HG02943 (cell line): ENCODE data around the gene SSTR5.

Experiments used
- ATAC-seq: cut with Tn5 transposase; IDR thresholded peaks from one replicate; pipeline ENCODE4 v1.9.1; 2021; ENCODE audit warnings: mild to moderate bottlenecking, low read depth, moderate library complexity; ENCODE audit not compliant: unreplicated experiment

The SSTR5 gene

DNA sequence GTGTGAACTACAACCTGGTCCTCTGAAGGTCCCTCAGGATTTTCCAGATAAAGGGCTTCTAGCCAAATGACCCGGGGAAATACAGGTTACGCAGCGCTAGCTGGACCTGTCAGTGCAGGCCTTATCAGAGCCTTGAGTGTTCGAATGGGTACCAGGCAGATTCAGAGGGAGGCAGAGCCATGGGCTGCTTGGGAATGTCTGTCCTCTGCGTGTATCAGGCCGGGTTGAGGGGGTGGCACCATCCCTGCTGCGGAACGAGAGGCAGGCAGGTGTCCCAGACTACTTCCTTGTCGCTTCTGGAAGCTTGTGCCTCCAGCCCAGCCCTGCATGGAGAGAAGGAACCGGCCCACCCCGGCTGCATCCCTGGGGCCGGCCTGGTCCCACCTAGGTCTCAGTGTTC, 33.6 kb upstream of the SSTR5 start:
- ATAC-seq, result no peak

DNA sequence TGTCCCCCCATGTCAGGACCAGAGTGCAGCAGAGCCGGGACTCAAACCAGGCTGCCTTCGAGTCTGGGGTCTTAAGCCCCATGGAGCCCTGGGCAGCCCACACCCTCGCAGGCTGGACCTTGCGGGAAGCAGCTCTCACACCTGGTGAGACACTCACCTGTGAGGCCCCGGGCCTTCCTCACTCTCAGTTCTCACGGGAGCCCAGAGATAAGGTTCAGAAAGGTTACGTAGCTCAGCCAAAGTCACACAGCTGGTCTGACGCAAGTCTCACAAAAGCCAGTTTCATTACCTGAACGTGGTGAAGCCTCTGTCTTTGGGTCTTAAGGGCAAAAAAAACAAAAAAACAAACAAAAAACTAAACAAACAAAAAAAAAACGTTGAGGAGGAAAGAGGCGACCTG, 32.8 kb upstream of the SSTR5 start:
- ATAC-seq, result no peak

DNA sequence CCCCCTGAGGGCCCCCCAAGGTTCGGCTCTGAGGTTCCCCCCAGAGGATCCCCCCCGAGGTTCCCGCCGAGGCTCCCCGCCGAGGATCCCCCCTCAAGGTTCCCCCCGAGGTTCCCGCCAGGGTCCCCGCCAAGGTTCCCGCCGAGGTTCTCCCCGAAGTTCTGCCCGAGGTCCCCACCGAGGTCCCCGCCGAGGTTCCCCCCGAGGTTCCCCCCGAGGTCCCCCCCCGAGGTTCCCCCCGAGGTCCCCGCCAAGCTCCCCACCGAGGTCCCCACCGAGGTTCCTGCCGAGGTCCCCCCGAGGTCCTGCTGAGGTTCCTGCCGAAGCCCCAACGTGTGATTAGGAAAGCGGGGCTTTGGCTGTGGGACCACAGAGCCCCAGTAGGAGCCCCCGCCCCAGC, 32.2 kb upstream of the SSTR5 start:
- ATAC-seq, result no peak

DNA sequence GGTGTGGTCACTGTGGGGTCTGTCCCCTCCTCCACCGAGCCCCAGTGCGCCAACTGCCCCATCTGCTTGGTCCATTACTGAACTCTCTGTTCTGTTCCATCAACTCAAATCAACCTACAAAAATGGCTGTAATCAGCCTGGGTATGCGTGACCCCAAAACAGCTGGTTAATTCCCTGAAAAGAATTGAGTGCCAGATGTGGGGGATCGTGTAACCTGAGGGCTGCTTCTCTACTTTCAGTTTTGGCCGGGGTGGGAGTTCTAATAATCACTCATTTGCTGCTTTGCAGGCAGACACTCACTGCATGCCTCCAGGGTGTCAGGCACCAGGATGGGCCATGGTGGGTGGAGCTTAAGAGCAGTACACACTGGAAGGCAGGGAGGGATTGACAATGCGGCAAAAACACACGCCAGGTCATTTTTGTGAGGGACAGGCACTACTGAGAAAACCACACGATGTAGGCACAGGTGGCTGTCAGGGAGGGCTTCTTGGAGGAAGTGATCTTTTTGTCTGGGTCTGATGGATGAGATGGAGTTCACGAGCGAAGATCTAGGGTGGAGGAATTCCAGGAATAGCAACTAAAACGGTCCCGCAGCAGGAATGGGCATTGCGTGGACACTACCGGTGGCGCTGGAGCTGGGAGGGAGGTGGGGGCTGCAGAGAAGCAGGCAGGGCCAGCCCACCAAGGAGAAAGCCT, 30.4 kb upstream of the SSTR5 start:
- no peak for ATAC-seq

DNA sequence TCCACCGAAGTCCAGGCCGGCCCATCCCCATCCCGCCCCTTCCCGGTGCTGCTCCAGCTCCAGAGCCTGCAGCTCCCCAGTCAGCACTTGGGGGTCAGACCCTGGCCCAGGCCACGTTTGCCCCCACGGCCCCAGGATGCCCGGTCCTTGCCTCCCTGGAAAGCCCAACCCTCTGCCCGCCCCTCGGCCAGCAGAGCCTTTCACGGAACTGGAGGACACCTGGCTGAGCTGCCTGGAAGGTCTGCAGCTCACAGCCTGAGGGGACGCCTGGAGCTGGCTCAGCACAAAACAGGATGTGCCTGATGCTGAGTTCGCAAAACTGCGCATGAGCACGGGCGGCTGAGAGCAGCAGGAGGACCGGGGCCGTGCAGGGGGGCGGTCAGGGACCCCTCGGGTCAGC, 29.7 kb upstream of the SSTR5 start:
- ATAC-seq, result no peak

DNA sequence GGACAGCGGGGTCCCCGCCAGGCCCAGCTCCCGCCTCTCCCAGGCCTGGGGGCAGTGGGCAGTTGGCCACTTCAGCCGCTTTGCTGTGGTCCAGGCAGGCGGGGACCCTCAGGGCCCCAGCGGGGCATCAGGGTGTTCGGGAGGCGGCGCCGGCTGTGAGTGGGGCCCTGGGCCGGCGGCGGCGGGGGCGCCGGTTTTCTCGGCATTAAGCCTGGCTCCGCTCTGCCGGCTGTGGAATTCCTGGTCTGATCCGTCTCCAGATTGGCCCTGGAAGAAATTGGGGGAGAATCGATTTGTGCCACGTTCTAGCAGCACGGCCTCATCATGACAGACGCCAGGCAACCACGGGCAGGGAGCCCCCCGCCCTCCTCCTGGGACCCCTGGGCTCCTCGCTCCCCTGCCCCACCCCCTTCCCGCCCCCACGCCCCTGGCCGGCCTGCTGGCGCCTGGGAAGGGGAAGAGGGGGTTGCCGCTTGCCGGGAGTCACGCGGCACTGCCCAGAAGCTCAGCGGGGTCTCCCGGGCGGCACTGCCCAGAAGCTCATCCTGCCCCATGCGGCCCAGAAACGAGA, 28.6 kb upstream of the SSTR5 start:
- no peak for ATAC-seq

DNA sequence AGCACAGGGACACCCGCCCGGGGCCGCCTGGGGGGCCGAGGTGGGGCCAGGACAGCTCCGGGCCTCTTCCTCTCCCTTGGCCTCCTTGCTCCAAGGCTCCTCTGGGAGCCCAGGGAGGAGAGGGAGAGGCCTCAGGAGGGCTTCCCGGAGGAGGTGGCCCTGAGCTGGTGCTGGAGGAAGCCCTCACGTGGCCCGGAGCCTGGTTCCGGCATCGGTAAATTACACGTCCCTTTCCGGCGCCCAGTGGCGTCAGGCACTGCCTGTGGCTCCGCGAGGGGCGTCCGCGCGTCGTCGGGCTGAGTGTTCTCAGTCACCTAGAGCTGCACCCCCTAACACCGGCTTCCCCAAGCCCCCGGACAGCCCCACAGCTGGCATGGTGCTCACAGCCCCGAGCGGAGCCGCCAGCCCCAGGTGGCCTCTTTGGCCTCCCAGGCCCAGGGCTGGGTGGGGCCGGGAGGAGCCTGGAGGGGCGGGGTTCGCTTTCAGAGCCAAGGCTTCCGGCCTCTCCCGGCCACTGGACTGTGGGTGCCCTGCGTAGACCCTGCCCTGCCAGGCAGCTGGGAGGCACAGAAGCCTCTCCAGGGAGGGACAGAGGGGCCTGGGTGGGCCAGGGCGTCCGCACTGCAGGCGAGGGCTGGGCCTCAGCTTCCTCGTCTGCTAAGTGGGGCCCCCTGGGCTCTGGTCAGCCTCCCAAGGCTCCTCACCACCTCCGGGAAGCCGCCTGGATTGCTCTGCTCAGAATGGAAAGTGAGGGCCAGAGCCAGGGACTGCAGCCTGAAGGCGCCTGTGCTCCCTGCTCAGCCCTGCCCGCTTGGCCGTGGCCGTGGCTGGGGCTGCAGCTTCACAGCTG, 27.9 kb upstream of the SSTR5 start:
- no peak for ATAC-seq

DNA sequence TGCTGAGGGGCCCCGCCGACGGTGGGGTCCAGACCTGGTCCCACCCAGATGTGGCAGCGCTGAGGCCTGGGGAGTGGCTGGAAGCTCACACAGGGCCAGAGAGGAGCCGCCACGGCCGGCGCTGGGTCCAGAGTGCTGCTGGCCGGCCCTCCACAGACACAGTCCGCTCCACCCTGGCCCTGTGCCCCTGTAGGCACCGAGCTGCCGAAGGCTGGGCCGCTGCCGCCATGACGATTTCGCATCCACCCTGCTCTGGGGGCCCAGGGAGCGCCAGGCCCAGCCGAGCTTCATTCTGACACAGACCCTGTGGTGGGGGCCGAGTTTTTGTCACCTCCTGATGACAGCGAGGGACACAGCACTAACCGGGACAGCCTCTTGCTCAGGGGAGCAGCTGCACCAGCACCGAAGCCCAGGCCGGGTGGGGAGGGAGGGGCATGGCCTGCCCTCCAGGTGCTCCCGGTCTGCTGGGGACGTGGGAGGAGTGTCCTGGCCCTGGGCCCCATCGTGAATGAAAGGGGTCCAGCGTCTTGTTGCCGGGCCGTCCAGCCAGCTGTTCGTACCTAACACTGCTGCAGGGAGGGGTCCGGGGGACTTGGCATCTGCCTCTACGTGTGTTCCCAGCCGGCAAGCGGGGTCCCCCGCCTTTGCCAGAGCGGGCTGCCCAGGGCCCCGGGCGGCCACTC, 27.1 kb upstream of the SSTR5 start:
- ATAC-seq, result no peak

DNA sequence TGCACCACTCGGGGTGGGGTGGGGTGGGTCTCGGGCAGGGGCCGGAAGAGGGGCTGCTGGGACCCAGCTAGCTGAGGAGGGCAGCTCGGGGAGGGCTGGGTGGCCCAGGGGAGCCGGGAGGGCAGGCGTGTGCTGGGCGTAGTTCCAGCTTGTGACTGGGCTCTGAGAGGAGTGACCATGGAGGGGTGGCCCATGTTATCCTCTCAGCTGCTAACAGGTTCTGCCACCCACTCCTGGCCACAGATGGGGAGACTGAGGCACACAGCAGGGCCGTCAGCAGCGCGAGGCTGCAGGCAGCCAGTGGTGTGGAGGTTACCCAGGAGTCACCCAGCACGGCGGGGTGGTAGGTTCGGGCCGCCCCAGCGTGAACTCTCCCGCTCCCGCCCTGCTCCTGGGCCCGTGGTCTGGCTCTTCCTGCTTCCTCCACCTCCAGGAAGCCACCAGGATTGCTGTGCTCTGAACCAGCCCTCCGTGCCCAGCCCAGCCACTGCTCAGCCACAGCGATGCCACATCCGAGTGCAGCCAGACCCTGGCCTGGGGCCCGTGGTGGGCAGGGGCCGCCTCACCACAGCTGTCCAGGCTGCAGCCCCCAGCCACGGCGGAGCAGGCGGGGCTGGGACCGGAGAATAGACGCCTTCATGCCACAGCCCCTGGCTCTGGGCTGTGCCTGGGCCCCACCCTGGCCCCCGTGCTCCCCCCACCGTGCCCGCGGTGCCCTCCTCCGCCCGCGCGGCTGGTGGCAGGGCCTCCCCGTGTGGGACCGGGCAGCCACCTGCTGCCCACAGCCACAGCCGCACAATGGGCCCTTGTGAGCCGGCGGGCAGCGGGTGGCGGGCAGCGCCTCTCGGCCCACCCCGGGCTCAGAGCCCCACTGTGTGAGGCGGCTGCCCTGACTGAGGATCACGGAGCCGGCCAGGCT, 26.3 kb upstream of the SSTR5 start:
- no peak for ATAC-seq

DNA sequence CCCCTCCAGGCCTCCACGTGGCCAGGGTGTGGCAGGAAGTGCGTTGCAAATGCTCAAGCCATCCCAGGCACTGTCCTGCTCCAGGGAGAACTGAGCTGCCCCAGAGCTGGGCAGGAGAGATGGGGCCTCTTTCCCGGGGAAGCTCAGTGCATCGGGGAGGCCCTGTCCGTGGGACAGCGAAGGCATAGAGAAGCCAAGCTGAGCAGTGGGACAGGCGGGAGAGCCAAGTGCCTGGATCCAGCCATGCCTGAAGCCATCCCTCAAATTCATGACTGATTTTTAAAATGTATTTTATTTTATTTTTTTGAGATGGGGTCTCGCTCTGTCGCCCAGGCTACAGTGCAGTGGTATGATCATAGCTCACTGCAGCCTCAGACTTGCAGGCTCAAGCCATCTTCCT, 25.4 kb upstream of the SSTR5 start:
- ATAC-seq, result no peak

DNA sequence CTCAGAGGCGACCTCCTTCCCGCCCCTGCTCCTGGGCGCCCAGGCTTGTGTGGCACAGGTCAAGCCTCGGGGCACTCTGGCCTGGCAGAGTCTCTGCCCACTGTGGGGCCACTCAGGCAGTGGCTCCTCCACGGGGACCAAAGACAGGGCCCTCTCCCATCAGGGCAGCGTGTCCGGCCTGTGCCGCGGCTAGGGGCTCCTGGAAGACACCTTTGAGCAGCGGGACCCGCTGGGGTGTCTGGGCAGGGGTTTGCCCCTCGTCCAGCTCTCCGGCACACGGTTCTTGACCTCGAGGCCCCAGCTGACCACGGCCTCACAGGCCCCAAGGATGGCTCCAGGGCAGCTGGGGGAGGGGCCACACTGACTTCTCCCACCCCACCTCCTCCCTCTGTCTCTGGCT, 24.7 kb upstream of the SSTR5 start:
- ATAC-seq, result no peak

DNA sequence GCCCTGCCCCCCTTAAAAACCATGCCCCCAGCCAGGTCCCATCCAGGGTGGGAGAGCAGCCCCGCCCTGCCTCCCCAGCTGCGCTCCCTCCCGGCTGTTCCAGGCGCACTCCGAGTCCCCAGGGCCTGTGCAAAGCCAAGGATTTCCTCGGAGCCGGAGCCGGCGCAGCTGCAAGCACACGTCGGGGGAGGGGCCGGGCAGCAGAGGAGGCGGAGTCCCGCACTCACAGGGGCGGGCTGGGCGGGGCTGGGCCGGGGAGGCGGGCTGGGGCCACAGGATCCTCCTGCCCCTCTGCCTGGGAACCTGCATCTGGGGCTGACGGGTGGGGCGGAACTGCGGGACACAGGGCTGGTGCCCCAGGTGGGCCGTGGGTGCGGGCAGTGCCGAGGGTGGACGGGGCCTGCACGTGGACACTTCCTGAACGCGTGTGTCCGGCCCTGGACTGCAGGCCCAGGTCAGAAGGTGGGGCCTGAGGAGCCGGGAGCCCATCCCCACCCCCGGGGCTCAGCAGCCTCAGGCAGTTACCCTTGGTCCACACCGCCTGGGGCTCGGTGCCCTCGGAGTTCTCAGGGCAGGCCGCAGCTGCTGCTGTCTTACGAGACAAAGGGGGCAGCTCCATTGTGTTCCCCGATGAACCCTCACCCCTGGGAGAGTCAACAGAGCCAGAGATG, 24.0 kb upstream of the SSTR5 start:
- ATAC-seq, result no peak

DNA sequence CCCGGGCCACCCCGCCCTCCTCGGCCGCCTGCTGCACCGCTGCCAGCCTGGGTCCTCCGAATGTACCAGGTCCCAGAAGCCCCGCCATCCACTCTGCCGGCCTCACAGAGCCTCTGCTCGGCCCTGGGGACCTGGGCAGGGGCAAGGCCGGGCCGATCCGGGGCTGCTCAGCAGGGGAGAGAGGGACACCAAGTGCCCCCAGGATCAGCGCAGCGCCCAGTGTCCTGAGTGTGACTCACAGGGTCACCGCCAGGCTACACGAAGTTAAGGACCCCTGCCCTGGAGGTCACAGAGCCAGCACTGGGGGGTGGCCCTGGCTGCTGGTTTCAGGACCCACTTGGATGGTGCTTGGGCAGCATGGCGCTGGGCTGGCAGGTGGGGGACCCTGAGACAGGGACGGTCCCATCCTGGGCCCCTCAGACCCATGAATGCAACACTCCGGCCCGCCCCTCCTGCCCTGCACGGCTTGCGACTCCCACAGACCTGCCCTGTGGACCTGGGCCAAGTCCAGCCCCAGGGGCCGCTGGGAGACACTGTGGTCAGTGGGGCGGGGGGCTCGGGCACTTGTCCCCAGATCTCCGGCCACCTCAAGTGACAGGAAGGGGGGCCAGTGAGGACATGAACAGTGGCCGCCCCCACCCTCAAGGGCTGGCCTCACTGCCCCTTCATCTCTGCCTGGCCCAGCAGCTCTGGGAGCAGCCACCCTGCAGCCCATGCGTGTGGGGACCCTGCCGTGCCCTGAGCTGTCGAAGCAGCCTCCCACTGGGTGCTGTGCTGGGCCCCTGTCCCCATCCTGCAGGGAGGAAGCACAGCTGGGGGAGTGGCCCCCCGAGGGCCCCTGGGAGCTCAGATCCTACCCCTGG, 23.2 kb upstream of the SSTR5 start:
- no peak for ATAC-seq

DNA sequence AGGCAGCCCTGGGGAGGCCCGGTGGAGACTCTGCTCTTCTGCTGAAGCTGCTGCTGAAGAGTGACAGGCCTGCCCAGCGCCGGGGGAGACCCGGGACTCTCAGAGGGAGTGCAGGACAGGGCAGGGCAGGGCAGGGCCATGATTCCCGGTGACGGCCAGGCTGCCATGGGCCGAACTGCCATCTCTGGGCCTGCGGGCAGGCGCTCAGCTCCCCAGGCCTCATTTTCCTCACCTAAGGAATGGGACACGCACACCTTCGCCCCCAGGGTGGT, 22.6 kb upstream of the SSTR5 start:
- no peak for ATAC-seq

DNA sequence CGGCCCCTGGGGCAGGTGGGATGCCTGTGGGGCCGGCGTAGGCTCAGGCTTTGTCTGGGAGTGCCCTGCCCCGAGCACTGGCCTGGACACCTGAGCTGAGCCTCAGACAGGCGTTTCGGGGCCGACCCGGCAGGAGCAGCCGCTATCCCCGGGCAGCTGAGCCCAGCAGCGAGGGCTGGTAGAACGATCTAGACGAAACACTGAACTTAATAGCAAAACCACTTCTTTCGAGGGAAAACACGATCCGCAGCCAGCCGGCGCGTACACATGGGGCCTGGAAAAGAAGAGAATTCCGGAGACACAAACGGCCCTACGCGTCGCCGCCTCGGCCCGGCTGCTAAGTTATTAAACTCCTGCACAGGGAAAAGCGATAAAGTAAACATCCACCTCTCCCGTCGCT, 22.0 kb upstream of the SSTR5 start:
- no peak for ATAC-seq

DNA sequence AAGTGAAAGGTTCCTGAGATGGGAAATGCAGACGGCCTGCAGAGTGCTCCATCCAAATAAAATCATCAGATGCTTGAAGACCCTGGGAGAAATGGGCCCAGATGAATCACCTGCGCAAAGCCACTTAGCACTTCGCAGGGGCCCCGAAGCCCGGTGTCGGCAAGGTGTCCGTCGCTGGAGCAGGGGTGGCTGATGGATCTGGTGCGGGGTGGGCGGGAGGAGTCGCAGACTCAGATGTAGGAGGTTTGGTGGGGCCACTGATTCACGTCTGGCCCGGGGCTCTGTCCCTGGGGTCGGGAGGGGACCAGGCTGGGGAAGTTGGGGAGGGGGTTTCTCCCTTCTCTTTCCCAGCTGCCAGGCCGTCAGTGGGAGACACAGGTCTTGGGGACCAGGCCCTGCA, 21.6 kb upstream of the SSTR5 start:
- no peak for ATAC-seq

DNA sequence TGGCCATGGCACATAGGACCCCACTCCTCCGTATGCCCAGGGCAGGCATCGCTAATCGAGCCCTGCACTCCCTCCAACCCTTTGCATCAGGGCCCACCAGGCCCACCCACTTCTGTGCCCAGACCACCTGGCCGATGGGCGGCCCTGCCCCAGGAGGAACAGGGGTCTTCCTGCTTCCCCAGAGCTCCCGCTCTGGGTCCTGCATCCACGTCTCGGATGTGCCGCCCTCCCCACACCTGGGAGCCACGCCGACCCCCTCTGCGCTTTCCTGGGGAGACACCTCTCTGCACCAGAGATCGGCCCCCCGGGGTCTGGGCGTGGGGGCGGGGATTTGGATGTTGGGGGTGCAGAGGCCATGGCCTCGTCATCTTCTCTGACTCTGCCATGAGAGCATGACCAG, 21.1 kb upstream of the SSTR5 start:
- no peak for ATAC-seq

DNA sequence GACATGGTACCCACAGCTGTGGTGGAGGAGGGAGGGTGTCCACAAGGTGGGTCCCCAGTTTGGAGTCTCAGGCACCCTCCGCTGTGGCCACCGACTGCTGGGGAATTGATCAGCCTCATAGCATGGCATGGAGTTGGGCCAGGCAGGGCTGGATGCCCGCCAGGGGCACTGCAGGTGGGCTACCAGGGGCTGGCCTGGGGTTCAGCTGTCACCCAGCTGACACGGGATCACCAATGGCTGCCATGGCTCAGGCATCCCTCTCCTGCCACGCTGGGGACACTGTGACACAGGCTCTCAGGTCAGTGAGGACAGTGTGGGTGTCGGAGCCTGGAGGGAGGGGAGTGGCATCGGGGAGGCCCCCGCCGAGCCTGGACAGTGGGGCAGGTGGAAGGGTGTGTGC, 19.8 kb upstream of the SSTR5 start:
- ATAC-seq, result no peak

DNA sequence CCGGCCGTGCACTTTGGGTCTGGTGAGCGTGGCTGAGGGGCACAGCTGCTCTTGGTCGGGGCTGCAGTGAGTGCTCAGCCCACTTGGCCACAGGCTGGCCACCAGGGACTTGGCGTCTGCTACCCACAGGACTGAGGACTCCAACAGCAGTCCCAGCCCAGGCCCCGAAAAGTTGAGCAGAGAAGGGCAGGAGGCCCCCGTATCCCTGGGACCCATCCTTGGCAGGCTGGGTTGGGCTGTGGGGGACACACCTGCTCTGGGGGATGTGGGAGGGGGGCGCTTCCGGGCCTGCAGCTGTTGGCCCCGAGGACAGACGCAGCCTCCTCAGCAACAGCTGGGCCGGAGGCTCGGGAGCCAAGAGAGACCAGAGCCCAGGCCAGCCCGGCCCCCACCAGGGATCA, 19.4 kb upstream of the SSTR5 start:
- no peak for ATAC-seq
